IPS-11a (cell line): Measurements from ENCODE around the gene CNTRL.

Experiments used
- H3K4me3 ChIP-seq: one replicate; pipeline ENCODE4 v1.5.1; 2013; ENCODE audit warnings: low read depth, low read length, control low read depth

The CNTRL gene

GRCh38 chr9:121201045-121201737 is 126.4 kb downstream of the CNTRL start:
- peak overlapping the region; percentile 86 for H3K4me3 ChIP-seq

GRCh38 chr9:121201738-121202533 is 127.2 kb downstream of the CNTRL start, which contains the start of gene RAB14:
RAB14 (minus strand) TSS chr9:121201869; CDS start chr9:121193412, 8,457 bp downstream.
- H3K4me3 ChIP-seq: peak within 1 kb of the TSS; percentile 86

- H3K4me3 ChIP-seq: no peak overlapping the region
Measured at GRCh38 chr9:121204121-121204520, 129.4 kb downstream of the CNTRL start.

- no peak overlapping the region for H3K4me3 ChIP-seq
Measured at GRCh38 chr9:121204611-121205010, 129.9 kb downstream of the CNTRL start.

- H3K4me3 ChIP-seq: no peak overlapping the region
Measured at GRCh38 chr9:121206516-121207370, 132.0 kb downstream of the CNTRL start.

GRCh38 chr9:121207371-121207940 is 132.7 kb downstream of the CNTRL start:
- no peak overlapping the region for H3K4me3 ChIP-seq

GRCh38 chr9:121210536-121210935 is 135.8 kb downstream of the CNTRL start:
- H3K4me3 ChIP-seq: no peak overlapping the region

- H3K4me3 ChIP-seq: no peak overlapping the region
Measured at GRCh38 chr9:121213136-121213806, 138.5 kb downstream of the CNTRL start.

- H3K4me3 ChIP-seq: no peak overlapping the region
Measured at GRCh38 chr9:121214005-121214404, 139.2 kb downstream of the CNTRL start.

- H3K4me3 ChIP-seq: no peak overlapping the region
Measured at GRCh38 chr9:121216271-121216805, 141.6 kb downstream of the CNTRL start.

- no peak overlapping the region for H3K4me3 ChIP-seq
Measured at GRCh38 chr9:121217609-121218292, 143.0 kb downstream of the CNTRL start.

GRCh38 chr9:121218357-121219027 is 143.7 kb downstream of the CNTRL start:
- H3K4me3 ChIP-seq: no peak overlapping the region

- H3K4me3 ChIP-seq: no peak overlapping the region
Measured at GRCh38 chr9:121219530-121219929, 144.8 kb downstream of the CNTRL start.

GRCh38 chr9:121220996-121221663 is 146.4 kb downstream of the CNTRL start:
- no peak overlapping the region for H3K4me3 ChIP-seq

- no peak overlapping the region for H3K4me3 ChIP-seq
Measured at GRCh38 chr9:121221664-121222055, 146.9 kb downstream of the CNTRL start.

GRCh38 chr9:121222524-121223171 is 147.9 kb downstream of the CNTRL start:
- H3K4me3 ChIP-seq: no peak overlapping the region

- H3K4me3 ChIP-seq: no peak overlapping the region
Measured at GRCh38 chr9:121225240-121225639, 150.5 kb downstream of the CNTRL start.

- no peak overlapping the region for H3K4me3 ChIP-seq
Measured at GRCh38 chr9:121226175-121226574, 151.4 kb downstream of the CNTRL start.
